CD4-positive, alpha-beta T cell (primary cell): ENCODE data around the gene ARMH3. TPM values are rescaled to one million over a fixed set of nuclear protein-coding genes. Genes with fewer than 3 reads are reported as not detected.
A peak's percentile ranks its signal among the peaks of the same experiment; 100 is the strongest.

ENCODE experiments used
- ATAC-seq: fragments of 200-7000 bp; cut with Tn5 transposase; one replicate; pipeline ENCODE4 v1.10.0; 2022; ENCODE audit warnings: mild to moderate bottlenecking; ENCODE audit not compliant: poor library complexity
- CTCF ChIA-PET: fragments of 350-600 bp; sonication (Branson Sonifier 250); formaldehyde crosslinking; loops from one replicate; lab custom pipeline; 2021; ENCODE audit warnings: antibody characterized with exemption, inconsistent platforms; lab: Charles Lee
- POLR2A ChIA-PET: fragments of 350-600 bp; sonication (Branson Sonifier 250); formaldehyde crosslinking; loops from one replicate; lab custom pipeline; 2021; ENCODE audit warnings: antibody characterized with exemption, inconsistent platforms; lab: Charles Lee
- DNase-seq, 14 experiments: peaks; one replicate each; pipeline ENCODE4 v3.0.0-alpha.2; 2013 to 2020; ENCODE audit warnings: mixed read lengths in 2 of 14
- H3K27ac ChIP-seq, 2 donors: one replicate each; pipeline versions ENCODE4 v1.5.1 to v1.7.0; 2013; ENCODE audit warnings: low read length in 2 of 2, low read depth in 1 of 2, mild to moderate bottlenecking in 1 of 2
- H3K27me3 ChIP-seq, 2 experiments: 1 replicate in 1 of 2; 2 replicates in 1 of 2; pipeline versions ENCODE4 v1.6.1 to v1.7.0; 2013; ENCODE audit warnings: low read length in 2 of 2, control low read depth in 1 of 2, mild to moderate bottlenecking in 1 of 2, moderate library complexity in 1 of 2; ENCODE audit not compliant: insufficient read depth in 2 of 2, control insufficient read depth in 1 of 2
- H3K36me3 ChIP-seq: one replicate; pipeline ENCODE4 v1.6.1; 2013; ENCODE audit warnings: low read length, control low read depth; ENCODE audit not compliant: insufficient read depth
- H3K4me1 ChIP-seq: one replicate; pipeline ENCODE4 v1.6.1; 2013; ENCODE audit warnings: low read length, control low read depth; ENCODE audit not compliant: insufficient read depth
- H3K4me3 ChIP-seq: one replicate; pipeline ENCODE4 v1.5.1; 2013; ENCODE audit warnings: mild to moderate bottlenecking, low read length, moderate library complexity
- H3K9me3 ChIP-seq, 2 experiments: 1 replicate in 1 of 2; 2 replicates in 1 of 2; pipeline versions ENCODE4 v1.6.1 to v1.7.0; 2013; ENCODE audit warnings: low read length in 2 of 2, mild to moderate bottlenecking in 2 of 2, control low read depth in 1 of 2, moderate library complexity in 1 of 2; ENCODE audit not compliant: control insufficient read depth in 1 of 2, insufficient read depth in 1 of 2
- H3K27ac Mint-ChIP-seq: one replicate; pipeline ENCODE4 v1.8.0; 2020; ENCODE audit warnings: mixed read lengths
- H3K27me3 Mint-ChIP-seq: one replicate; pipeline ENCODE4 v1.8.0; 2021; ENCODE audit warnings: mixed read lengths
- H3K36me3 Mint-ChIP-seq: one replicate; pipeline ENCODE4 v1.8.0; 2021; ENCODE audit warnings: low read depth, mixed read lengths
- H3K4me1 Mint-ChIP-seq: one replicate; pipeline ENCODE4 v1.8.0; 2021; ENCODE audit warnings: low read depth, mixed read lengths
- H3K4me3 Mint-ChIP-seq: one replicate; pipeline ENCODE4 v1.8.0; 2020; ENCODE audit warnings: mild to moderate bottlenecking, mixed read lengths
- H3K9me3 Mint-ChIP-seq: one replicate; pipeline ENCODE4 v1.8.0; 2020; ENCODE audit warnings: mixed read lengths
- intact Hi-C, 2 experiments: fragments of 100-400 bp; cut with DNase I in 1 of 2; cut with micrococcal nuclease in 1 of 2; formaldehyde crosslinking; loops; one replicate each; pipeline versions ENCODE4 v1.15.1 to v1.9.0; 2023 to 2025; cut with DNase I, micrococcal nuclease
- total RNA-seq, 174 experiments: library from RNA in 2 of 174; stranded (reverse) in 2 of 174; gene quantifications; one replicate each; pipeline ENCODE4 v1.2.3 and lab custom pipeline; 2021 to 2026
- TF ChIP-seq, protein P1 (sequence below): fragments of 200-600 bp; IDR thresholded peaks from one replicate; pipeline ENCODE4 v1.8.0; 2022; ENCODE audit warnings: antibody characterized with exemption, mild to moderate bottlenecking

ARMH3 gene
- total RNA-seq, 2 experiments from 2014 or later, result 17.7 to 18.9 TPM

DNA sequence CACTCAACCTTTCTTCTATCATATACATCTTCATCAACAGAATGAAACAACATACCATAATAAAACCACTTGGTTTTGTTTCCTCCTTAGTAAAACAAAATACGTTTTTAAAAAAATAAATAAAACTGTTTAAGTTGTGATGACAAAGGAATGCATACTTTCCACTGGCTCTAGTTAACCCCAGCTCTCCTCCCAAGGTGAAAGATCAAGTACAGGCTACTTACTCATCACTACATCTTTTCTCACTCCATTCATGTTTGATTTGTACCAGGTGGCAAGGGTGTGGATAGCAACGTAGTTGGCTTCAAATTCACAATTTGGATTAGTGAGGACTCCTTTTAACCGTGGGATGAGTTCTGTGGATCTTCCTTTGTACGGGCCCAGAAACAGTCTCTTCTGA lies 252.5 kb downstream of the ARMH3 start:
- H3K4me3 Mint-ChIP-seq, result no peak overlapping the region
- no peak for ATAC-seq
- H3K36me3 ChIP-seq, result peaks cover 90% of the 10 kb centered on the region
- TF ChIP-seq, protein P1, sequence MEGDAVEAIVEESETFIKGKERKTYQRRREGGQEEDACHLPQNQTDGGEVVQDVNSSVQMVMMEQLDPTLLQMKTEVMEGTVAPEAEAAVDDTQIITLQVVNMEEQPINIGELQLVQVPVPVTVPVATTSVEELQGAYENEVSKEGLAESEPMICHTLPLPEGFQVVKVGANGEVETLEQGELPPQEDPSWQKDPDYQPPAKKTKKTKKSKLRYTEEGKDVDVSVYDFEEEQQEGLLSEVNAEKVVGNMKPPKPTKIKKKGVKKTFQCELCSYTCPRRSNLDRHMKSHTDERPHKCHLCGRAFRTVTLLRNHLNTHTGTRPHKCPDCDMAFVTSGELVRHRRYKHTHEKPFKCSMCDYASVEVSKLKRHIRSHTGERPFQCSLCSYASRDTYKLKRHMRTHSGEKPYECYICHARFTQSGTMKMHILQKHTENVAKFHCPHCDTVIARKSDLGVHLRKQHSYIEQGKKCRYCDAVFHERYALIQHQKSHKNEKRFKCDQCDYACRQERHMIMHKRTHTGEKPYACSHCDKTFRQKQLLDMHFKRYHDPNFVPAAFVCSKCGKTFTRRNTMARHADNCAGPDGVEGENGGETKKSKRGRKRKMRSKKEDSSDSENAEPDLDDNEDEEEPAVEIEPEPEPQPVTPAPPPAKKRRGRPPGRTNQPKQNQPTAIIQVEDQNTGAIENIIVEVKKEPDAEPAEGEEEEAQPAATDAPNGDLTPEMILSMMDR, result no peak
- H3K9me3 ChIP-seq, result no peaks in the 10 kb centered on the region
- H3K27ac ChIP-seq, result no peak overlapping the region
- no peaks in the 10 kb centered on the region for H3K4me1 ChIP-seq
- peaks cover 83% of the 10 kb centered on the region for H3K36me3 Mint-ChIP-seq
- H3K27me3 ChIP-seq, result no peaks in the 10 kb centered on the region
- peaks cover 43% of the 10 kb centered on the region for H3K4me1 Mint-ChIP-seq
- no peak for DNase-seq
- intact Hi-C loops, result no loop called here
- peak overlapping the region; percentile 61 for H3K27ac Mint-ChIP-seq
- H3K9me3 Mint-ChIP-seq, result no peaks in the 10 kb centered on the region
- H3K4me3 ChIP-seq, result no peak overlapping the region
- POLR2A ChIA-PET, result interaction anchor here (0.7 to 2.5 kb wide), 2 partner anchors 15 to 330 kb away, joined by 3 to 8 read pairs; partner anchors contain the start of gene OGA
- CTCF ChIA-PET, result interaction anchor here (0.6 kb wide), 1 partner anchor 19 kb away, joined by 3 read pairs; no protein-coding TSS in a partner anchor
- no peaks in the 10 kb centered on the region for H3K27me3 Mint-ChIP-seq

DNA sequence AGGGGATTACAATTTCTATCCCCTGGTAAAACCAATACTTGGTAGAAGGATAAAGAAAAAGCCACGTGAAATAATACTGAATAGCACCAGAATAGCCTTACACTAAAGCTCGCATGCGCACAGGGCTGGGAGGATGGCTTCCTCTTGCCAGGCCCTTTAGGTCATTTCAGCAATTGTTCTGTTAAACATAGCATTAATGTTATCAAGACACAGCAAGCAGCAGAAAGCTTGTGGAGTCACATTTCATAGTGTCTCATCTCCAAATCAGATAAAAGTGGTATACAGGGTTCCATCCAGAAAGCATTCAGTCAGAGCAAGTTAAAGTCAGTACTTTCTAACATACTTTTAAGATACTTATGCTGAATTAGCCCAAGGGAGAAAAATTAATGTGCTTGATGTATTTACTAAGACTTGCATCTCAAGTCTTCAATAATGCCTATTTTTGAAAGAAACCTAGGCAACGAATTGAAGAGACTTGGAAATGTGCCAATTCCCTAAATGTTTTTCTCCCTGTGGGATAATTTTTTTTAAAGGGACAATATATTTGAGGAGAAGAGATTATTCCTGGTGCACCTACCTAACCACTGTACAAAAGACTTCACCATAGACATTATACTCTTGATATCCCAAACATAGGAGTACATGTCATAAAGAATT lies 258.4 kb downstream of the ARMH3 start:
- ATAC-seq (no peak), DNase-seq (no peak)
- H3K4me1 ChIP-seq, result no peaks in the 10 kb centered on the region
- ChIA-PET POLR2A (interaction anchor here (1.8 to 3.8 kb wide), 3 partner anchors 13 to 21 kb away, joined by 4 to 20 read pairs (median 11); partner anchors contain the start of genes NPM3 and OGA), CTCF (interaction anchor here (2.4 kb wide), 1 partner anchor 16 kb away, joined by 7 read pairs; no protein-coding TSS in a partner anchor)
- H3K9me3 ChIP-seq, result no peaks in the 10 kb centered on the region
- H3K27me3 ChIP-seq, result no peaks in the 10 kb centered on the region
- TF ChIP-seq, protein P1, result no peak
- peaks cover 96% of the 10 kb centered on the region for H3K36me3 ChIP-seq
- no peak overlapping the region for H3K27ac ChIP-seq
- no peaks in the 10 kb centered on the region for H3K9me3 Mint-ChIP-seq
- no peaks in the 10 kb centered on the region for H3K27me3 Mint-ChIP-seq
- H3K4me1 Mint-ChIP-seq, result peaks cover 52% of the 10 kb centered on the region
- H3K27ac Mint-ChIP-seq, result peak overlapping the region; percentile 10
- peaks cover 98% of the 10 kb centered on the region for H3K36me3 Mint-ChIP-seq
- H3K4me3 Mint-ChIP-seq, result no peak overlapping the region
- intact Hi-C loops, result no loop called here
- H3K4me3 ChIP-seq, result no peak overlapping the region

Other genes starting within 250 kb of the ARMH3 start
- 100 to 1,000 TPM; 395 to 416 TPM for gene OGA, start 237.7 kb downstream of the ARMH3 start, total RNA-seq
- gene KCNIP2, start 212.4 kb downstream of the ARMH3 start, total RNA-seq, result 1 to 10 TPM in 1 of 2 experiments, under 1 TPM in 1; 0.77 to 1.6 TPM
- gene HPS6, start 9.2 kb upstream of the ARMH3 start, total RNA-seq, result 10 to 100 TPM; 12.8 to 15.0 TPM
- 100 to 1,000 TPM; 116 to 117 TPM for gene LDB1, start 64.2 kb upstream of the ARMH3 start, total RNA-seq
- gene PPRC1, start 76.9 kb upstream of the ARMH3 start, total RNA-seq, result 10 to 100 TPM; 22.0 to 22.9 TPM
- 10 to 100 TPM; 34.2 to 36.1 TPM for gene NOLC1, start 96.2 kb upstream of the ARMH3 start, total RNA-seq
- not detected for gene ELOVL3, start 170.1 kb upstream of the ARMH3 start, total RNA-seq
- gene PITX3, start 185.3 kb upstream of the ARMH3 start, total RNA-seq, result not detected
- gene GBF1, start 189.4 kb upstream of the ARMH3 start, total RNA-seq, result 10 to 100 TPM; 28.8 to 30.9 TPM